ENCODE data around the gene USH2A.

Gene USH2A

DNA sequence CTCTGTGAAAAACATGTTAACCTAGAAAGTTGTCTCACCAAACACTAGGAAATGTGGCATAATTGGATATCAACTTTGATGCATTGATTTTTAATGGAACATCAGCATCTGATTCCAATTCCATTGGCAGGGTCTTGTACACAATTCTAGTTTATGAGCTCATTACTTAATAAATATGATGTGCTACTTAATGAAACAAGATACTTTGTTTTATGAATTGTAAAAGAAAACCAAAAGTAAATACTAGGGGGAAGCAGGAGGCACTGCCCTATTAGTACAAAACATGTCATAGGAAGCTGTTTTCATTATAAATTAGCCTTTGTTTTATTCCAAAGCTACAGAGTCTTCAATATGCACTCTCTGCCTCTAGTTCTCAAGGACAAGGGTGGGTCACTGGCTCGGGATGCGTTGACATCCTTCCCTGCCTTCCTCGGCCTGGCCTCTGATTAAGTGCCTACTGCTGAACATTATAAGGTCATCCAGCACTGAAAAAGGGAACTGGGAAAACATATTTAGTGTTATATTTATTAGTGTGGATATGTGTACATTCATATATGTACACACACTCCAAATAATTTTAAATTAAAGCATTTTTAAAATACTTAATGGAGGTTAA is 185.2 kb downstream of the USH2A start:
- TF ChIP-seq TCF12 (IDR thresholded peaks at IDR 0.05; ENCODE audit: low read depth) (no peak), CEBPB (IDR thresholded peaks at IDR 0.05) (no peak)
- TF ChIP-seq, protein P1, sequence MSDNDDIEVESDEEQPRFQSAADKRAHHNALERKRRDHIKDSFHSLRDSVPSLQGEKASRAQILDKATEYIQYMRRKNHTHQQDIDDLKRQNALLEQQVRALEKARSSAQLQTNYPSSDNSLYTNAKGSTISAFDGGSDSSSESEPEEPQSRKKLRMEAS (IDR thresholded peaks at IDR 0.05), result no peak

DNA sequence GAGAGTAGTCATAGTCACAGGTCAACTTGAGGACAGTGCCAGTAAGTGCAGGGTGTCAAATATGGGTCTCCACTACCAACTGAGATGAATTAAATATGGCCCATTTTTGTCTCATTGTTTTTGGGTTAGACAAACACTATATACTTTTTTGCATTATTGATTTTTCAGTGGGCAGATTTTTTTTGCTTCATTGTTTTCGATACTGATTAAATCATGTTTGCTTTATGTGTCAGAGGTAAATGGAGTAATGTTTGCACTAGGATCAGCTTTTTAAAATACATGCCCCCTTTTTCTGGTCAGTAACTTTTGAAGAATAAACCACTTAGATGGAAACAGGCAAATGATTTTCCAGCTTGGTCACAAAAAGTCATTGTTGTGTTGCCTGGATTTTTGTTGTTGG is 199.0 kb downstream of the USH2A start:
- TF ChIP-seq, protein P2, sequence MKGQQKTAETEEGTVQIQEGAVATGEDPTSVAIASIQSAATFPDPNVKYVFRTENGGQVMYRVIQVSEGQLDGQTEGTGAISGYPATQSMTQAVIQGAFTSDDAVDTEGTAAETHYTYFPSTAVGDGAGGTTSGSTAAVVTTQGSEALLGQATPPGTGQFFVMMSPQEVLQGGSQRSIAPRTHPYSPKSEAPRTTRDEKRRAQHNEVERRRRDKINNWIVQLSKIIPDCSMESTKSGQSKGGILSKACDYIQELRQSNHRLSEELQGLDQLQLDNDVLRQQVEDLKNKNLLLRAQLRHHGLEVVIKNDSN (IDR thresholded peaks at IDR 0.05), result no peak
- TF ChIP-seq EP300 (IDR thresholded peaks at IDR 0.05; ENCODE audit: borderline replicate concordance), result no peak
- TF ChIP-seq RAD21 (IDR thresholded peaks at IDR 0.05; ENCODE audit: low read depth), result no peak
- no peak for TF ChIP-seq YY1 (IDR thresholded peaks at IDR 0.05; ENCODE audit: low read depth)
- TF ChIP-seq FOXM1 (IDR thresholded peaks at IDR 0.05; ENCODE audit: borderline replicate concordance, low read depth), result no peak
- no peak for TF ChIP-seq CEBPB (IDR thresholded peaks at IDR 0.05)
- TF ChIP-seq, protein P1 (IDR thresholded peaks at IDR 0.05), result no peak
- TF ChIP-seq TAF1 (IDR thresholded peaks at IDR 0.05; ENCODE audit: low read depth), result no peak
- no peak for TF ChIP-seq EGR1 (IDR thresholded peaks at IDR 0.05)

DNA sequence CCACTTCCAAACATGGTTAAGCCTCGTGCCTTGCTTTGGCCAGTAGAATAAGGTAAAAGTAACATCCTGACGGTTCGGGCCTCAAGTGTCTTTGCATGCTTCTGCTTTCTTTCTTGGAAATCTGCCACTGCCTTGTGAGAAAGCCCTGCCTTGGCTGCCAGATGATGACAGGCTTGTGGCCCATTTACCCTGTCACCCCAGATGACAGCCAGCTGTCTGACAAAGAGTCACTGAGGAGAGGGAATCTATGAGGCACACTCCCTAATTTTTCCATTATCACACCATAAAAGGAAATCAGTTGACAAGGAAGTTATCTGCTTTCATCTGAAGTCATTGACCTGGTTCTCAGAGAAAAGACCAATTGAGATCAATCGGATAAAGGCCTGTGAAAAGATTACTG is 199.8 kb downstream of the USH2A start:
- TF ChIP-seq CREB1 (IDR thresholded peaks at IDR 0.05; ENCODE audit: low read depth) (no peak), NFIC (IDR thresholded peaks at IDR 0.05) (no peak), TEAD4 (IDR thresholded peaks at IDR 0.05) (no peak), FOXM1 (IDR thresholded peaks at IDR 0.05; ENCODE audit: borderline replicate concordance, low read depth) (no peak), EGR1 (IDR thresholded peaks at IDR 0.05) (no peak), YY1 (IDR thresholded peaks at IDR 0.05; ENCODE audit: low read depth) (no peak)
- TF ChIP-seq, protein P1 (IDR thresholded peaks at IDR 0.05), result no peak
- TF ChIP-seq, protein P2 (IDR thresholded peaks at IDR 0.05), result no peak
- TF ChIP-seq, protein P3, sequence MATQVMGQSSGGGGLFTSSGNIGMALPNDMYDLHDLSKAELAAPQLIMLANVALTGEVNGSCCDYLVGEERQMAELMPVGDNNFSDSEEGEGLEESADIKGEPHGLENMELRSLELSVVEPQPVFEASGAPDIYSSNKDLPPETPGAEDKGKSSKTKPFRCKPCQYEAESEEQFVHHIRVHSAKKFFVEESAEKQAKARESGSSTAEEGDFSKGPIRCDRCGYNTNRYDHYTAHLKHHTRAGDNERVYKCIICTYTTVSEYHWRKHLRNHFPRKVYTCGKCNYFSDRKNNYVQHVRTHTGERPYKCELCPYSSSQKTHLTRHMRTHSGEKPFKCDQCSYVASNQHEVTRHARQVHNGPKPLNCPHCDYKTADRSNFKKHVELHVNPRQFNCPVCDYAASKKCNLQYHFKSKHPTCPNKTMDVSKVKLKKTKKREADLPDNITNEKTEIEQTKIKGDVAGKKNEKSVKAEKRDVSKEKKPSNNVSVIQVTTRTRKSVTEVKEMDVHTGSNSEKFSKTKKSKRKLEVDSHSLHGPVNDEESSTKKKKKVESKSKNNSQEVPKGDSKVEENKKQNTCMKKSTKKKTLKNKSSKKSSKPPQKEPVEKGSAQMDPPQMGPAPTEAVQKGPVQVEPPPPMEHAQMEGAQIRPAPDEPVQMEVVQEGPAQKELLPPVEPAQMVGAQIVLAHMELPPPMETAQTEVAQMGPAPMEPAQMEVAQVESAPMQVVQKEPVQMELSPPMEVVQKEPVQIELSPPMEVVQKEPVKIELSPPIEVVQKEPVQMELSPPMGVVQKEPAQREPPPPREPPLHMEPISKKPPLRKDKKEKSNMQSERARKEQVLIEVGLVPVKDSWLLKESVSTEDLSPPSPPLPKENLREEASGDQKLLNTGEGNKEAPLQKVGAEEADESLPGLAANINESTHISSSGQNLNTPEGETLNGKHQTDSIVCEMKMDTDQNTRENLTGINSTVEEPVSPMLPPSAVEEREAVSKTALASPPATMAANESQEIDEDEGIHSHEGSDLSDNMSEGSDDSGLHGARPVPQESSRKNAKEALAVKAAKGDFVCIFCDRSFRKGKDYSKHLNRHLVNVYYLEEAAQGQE (IDR thresholded peaks at IDR 0.05; ENCODE audit: low read depth), result no peak

DNA sequence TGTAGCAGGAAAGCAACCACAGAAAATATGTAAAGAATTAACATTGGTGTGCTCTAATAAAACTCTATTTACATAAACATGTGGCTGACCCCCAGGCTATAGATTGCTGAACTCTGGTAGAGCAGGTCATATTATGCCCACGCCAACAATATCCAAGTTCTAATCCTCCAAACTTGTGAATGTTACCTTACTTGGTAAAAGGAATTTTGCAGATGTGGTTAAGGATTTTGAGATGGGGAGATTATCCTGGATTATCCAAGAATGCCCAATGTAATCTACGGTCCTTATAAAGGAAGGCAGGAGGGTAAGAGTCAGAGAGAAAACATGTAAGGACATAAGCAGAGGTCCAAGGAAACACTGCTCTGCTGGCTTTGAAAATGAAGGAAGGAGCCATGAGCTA is 201.0 kb downstream of the USH2A start:
- TF ChIP-seq NFIC (IDR thresholded peaks at IDR 0.05) (no peak), TCF12 (IDR thresholded peaks at IDR 0.05; ENCODE audit: low read depth) (no peak), EGR1 (IDR thresholded peaks at IDR 0.05) (no peak), YY1 (IDR thresholded peaks at IDR 0.05; ENCODE audit: low read depth) (no peak), FOXM1 (IDR thresholded peaks at IDR 0.05; ENCODE audit: borderline replicate concordance, low read depth) (no peak), RAD21 (IDR thresholded peaks at IDR 0.05; ENCODE audit: low read depth) (no peak), EP300 (IDR thresholded peaks at IDR 0.05; ENCODE audit: borderline replicate concordance) (no peak), CEBPB (IDR thresholded peaks at IDR 0.05) (no peak)
- TF ChIP-seq, protein P2 (IDR thresholded peaks at IDR 0.05), result no peak
- TF ChIP-seq, protein P3 (IDR thresholded peaks at IDR 0.05; ENCODE audit: low read depth), result no peak

DNA sequence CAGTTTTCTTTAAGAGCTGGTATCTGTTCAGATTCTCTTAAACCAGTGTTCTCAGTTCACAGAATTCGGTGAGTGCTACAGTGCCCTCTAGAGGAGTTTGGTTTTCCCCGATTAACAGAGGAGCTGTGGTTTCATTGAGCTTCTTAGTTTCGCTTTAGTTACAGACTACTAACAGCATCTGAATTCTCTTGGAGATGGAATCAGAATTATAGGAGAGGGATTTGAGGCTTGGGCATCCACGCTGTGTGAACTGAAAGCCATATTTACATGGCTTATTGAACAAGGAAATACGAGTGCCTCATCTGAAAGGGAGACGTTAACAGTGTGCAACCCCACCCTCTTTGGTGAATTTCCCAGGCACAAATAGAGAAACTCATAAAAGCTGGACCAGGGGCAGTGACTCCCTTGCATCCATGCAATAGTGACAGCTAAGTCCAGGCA is 202.0 kb downstream of the USH2A start:
- TF ChIP-seq FOXM1 (IDR thresholded peaks at IDR 0.05; ENCODE audit: borderline replicate concordance, low read depth) (no peak), RAD21 (IDR thresholded peaks at IDR 0.05; ENCODE audit: low read depth) (peak; percentile 57)

DNA sequence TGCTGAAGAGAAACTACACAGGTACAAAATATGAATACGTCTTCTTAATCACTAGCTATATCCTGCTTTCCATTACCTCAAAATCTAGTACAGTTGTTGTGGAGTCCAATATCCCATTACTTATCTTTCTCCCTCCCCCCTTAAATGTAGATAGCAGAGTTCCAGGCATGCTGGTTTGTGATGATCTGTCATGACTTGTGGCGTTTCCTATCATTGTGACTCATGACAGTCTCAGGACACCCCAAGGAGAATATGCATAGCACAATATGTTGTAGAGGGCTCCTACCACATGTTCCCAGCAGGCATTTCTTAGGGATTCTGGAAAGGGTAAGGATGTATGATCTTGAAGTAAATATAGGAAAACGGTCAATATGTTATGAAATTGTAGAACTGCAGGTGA is 206.9 kb downstream of the USH2A start:
- TF ChIP-seq EP300 (IDR thresholded peaks at IDR 0.05; ENCODE audit: borderline replicate concordance) (no peak), CREB1 (IDR thresholded peaks at IDR 0.05; ENCODE audit: low read depth) (no peak), TAF1 (IDR thresholded peaks at IDR 0.05; ENCODE audit: low read depth) (no peak), YY1 (IDR thresholded peaks at IDR 0.05; ENCODE audit: low read depth) (no peak), TEAD4 (IDR thresholded peaks at IDR 0.05) (no peak), ZBTB7A (IDR thresholded peaks at IDR 0.05; ENCODE audit: low read depth) (no peak), CEBPB (IDR thresholded peaks at IDR 0.05) (no peak), TCF12 (IDR thresholded peaks at IDR 0.05; ENCODE audit: low read depth) (no peak), NFIC (IDR thresholded peaks at IDR 0.05) (no peak), EGR1 (IDR thresholded peaks at IDR 0.05) (no peak), RAD21 (IDR thresholded peaks at IDR 0.05; ENCODE audit: low read depth) (no peak), FOXM1 (IDR thresholded peaks at IDR 0.05; ENCODE audit: borderline replicate concordance, low read depth) (no peak)
- TF ChIP-seq, protein P1 (IDR thresholded peaks at IDR 0.05), result no peak
- TF ChIP-seq, protein P2 (IDR thresholded peaks at IDR 0.05), result no peak
- TF ChIP-seq, protein P3 (IDR thresholded peaks at IDR 0.05; ENCODE audit: low read depth), result no peak
